Choroid plexus epithelial cell (primary cell): ENCODE data around the gene DIPK2B.
A peak's percentile ranks its signal among the peaks of the same experiment; 100 is the strongest.

Source experiments
- DNase-seq: peaks from one replicate; pipeline ENCODE4 v3.0.0-alpha.2; 2010; ENCODE audit warnings: low read depth
- H3K4me3 ChIP-seq: 2 replicates; pipeline ENCODE4 v1.5.1; 2011; ENCODE audit warnings: low read depth, mild to moderate bottlenecking, control low read depth, low read length, moderate library complexity
- CTCF ChIP-seq: conservative IDR thresholded peaks from 2 replicates; pipeline ENCODE4 v1.5.1; 2011; ENCODE audit warnings: low read depth, mild to moderate bottlenecking, control low read depth, inconsistent platforms, low read length, moderate library complexity

The DIPK2B gene

GRCh38 chrX:45200741-45201234, at the start of gene DIPK2B:
Gene DIPK2B, minus strand, starts transcription at chrX:45200876. Its CDS starts 50 bp downstream, at chrX:45200826.
- DNase-seq: no peak
- no peak for TF ChIP-seq CTCF
- no peak within 1 kb of the TSS for H3K4me3 ChIP-seq

GRCh38 chrX:45240301-45240700, 39.6 kb upstream of the DIPK2B start:
- DNase-seq: no peak
- TF ChIP-seq CTCF: no peak
- no peak overlapping the region for H3K4me3 ChIP-seq

GRCh38 chrX:45238489-45238888, 37.8 kb upstream of the DIPK2B start:
- DNase-seq: no peak
- no peak overlapping the region for H3K4me3 ChIP-seq
- TF ChIP-seq CTCF: no peak

- no peak overlapping the region for H3K4me3 ChIP-seq
- no peak for TF ChIP-seq CTCF
- peak; percentile 5 for DNase-seq
Observed at GRCh38 chrX:45233531-45233930, 32.9 kb upstream of the DIPK2B start.

GRCh38 chrX:45232139-45232538, 31.5 kb upstream of the DIPK2B start:
- no peak for DNase-seq
- no peak for TF ChIP-seq CTCF
- H3K4me3 ChIP-seq: no peak overlapping the region

GRCh38 chrX:45230410-45230809, 29.7 kb upstream of the DIPK2B start:
- DNase-seq: no peak
- no peak overlapping the region for H3K4me3 ChIP-seq
- no peak for TF ChIP-seq CTCF

- TF ChIP-seq CTCF: no peak
Observed at GRCh38 chrX:45229348-45229747, 28.7 kb upstream of the DIPK2B start.

More at GRCh38 chrX:45229348-45229747, 28.7 kb upstream of the DIPK2B start:
- no peak for DNase-seq
- no peak overlapping the region for H3K4me3 ChIP-seq
